Activated gamma-delta T cell treated with anti-CD3 and anti-CD28 coated beads, Interleukin-2, amount 50 U/mL, for 16 hours (primary cell): ENCODE results near the gene PAM.

ENCODE experiments used
- DNase-seq: peaks from one replicate; pipeline ENCODE4 v3.0.0-alpha.2; 2020; ENCODE audit warnings: low read depth

Gene PAM

GRCh38 chr5:102815084-102815483, 60.0 kb downstream of the PAM start:
- DNase-seq: no peak

- DNase-seq: no peak
Measured at GRCh38 chr5:102815540-102816332, 60.6 kb downstream of the PAM start.

- DNase-seq: no peak
Measured at GRCh38 chr5:102818345-102818744, 63.2 kb downstream of the PAM start.

- no peak for DNase-seq
Measured at GRCh38 chr5:102818934-102819333, 63.8 kb downstream of the PAM start.

GRCh38 chr5:102819634-102820033, 64.5 kb downstream of the PAM start:
- DNase-seq: no peak

GRCh38 chr5:102823441-102823874, 68.4 kb downstream of the PAM start:
- no peak for DNase-seq

GRCh38 chr5:102826629-102827028, 71.5 kb downstream of the PAM start:
- no peak for DNase-seq

GRCh38 chr5:102830241-102830640, 75.1 kb downstream of the PAM start:
- DNase-seq: no peak

GRCh38 chr5:102832445-102832844, 77.3 kb downstream of the PAM start:
- DNase-seq: no peak

- no peak for DNase-seq
Measured at GRCh38 chr5:102833146-102833545, 78.0 kb downstream of the PAM start.

- no peak for DNase-seq
Measured at GRCh38 chr5:102834438-102834964, 79.4 kb downstream of the PAM start.

GRCh38 chr5:102835717-102836116, 80.6 kb downstream of the PAM start:
- no peak for DNase-seq

- DNase-seq: no peak
Measured at GRCh38 chr5:102841021-102841420, 85.9 kb downstream of the PAM start.

GRCh38 chr5:102843997-102844396, 88.9 kb downstream of the PAM start:
- DNase-seq: no peak

GRCh38 chr5:102845041-102845440, 89.9 kb downstream of the PAM start:
- no peak for DNase-seq

GRCh38 chr5:102850503-102850902, 95.4 kb downstream of the PAM start:
- no peak for DNase-seq

GRCh38 chr5:102853680-102854079, 98.6 kb downstream of the PAM start:
- no peak for DNase-seq

GRCh38 chr5:102855681-102856388, 100.7 kb downstream of the PAM start:
- no peak for DNase-seq

GRCh38 chr5:102856389-102856777, 101.3 kb downstream of the PAM start:
- no peak for DNase-seq

- DNase-seq: no peak
Measured at GRCh38 chr5:102857076-102857818, 102.1 kb downstream of the PAM start.

- DNase-seq: no peak
Measured at GRCh38 chr5:102858221-102858620, 103.1 kb downstream of the PAM start.

GRCh38 chr5:102858808-102859207, 103.7 kb downstream of the PAM start:
- DNase-seq: no peak

- no peak for DNase-seq
Measured at GRCh38 chr5:102860035-102860434, 104.9 kb downstream of the PAM start.
